GM18907 (cell line): ENCODE results near the gene TRO.

Source experiments
- ATAC-seq: cut with Tn5 transposase; IDR thresholded peaks from one replicate; pipeline ENCODE4 v1.9.1; 2021; ENCODE audit warnings: mild to moderate bottlenecking, moderate library complexity; ENCODE audit not compliant: unreplicated experiment

The TRO gene

DNA sequence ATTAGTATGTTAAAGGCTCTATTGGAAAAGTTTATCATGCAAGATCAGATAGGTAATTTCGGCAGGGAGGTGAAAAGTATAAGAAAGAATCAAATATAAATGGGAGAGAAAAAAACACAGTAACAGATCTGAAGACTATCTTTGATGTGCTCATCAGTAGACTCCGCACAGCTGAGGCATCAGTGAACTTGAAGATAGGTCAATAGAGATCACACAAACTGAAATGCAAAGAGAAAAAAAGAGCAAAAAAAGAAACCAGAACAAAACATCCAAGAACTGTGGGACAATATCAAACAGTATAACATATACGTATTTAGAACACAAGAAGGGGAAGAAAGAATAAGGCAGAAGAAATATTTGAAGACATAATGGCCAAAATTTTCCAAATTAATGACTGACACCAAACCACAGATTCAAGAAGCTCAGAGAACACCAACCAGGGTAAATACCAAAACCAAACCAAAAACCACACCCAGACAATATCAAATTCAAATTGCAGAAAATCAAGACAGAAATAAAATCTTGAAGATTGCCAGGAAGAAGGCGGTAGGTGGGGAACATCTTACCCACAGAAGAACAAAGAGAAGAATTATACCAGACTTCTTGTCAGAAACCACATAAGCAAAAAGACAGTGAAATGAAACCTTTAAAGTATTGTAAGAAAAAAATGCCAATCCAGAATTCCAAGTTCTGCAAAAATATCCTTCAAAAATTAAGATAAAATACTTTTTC is 44.3 kb downstream of the TRO start:
- ATAC-seq = no peak

DNA sequence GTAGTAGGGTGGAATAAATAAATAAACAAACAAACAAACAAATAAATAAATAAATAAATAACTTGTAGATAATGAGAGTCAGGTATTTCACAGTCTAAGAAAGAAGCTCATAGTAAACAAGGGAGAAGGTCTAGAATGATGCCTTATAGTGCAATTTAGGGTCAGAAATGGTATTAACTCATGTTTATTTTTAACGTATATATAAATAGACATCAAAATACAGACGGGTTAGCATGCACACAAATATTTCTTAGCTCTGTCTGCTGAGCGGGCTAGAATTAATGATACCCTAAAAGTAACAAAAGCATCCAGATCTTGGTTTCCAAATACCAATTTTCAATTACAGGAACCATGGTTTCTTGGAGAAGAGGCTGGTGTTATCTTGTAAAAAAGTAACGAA is 56.8 kb downstream of the TRO start:
- no peak for ATAC-seq

DNA sequence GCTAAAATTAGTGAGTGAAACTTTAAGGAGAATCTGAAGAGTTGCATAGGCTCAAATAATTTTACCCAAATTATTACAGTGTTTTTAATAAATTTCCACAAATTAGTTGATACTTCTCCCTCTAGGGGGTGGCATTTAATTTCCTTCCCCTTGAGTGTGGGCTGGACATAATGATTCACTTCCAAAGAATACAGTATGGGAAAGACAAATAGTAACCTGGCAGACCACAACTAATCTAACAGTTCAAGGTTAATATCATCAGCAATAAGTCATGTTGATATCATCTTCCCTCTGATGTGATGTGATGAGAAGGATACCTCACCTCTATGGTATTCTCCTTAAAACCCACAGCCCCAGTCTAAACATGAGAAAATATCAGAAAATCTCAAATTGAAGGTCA is 57.8 kb downstream of the TRO start:
- no peak for ATAC-seq

DNA sequence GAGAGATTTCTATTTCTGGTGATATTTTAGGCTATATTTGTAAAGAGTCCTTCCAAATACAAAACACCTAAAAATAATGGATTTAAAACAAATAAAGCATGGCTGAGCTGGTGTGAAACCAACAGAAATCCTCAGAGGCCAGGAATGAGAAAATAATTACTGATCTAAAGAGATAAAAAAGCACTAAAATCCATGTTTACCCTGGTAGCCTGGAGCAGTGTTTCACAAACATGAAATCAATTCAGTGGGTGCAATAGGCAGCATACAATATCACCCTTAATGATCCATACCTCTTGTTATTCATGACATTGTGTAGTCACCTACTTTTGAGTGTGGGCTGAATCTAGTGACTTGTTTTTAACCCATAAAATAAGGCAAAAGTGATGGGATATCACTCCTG is 58.8 kb downstream of the TRO start:
- no peak for ATAC-seq

DNA sequence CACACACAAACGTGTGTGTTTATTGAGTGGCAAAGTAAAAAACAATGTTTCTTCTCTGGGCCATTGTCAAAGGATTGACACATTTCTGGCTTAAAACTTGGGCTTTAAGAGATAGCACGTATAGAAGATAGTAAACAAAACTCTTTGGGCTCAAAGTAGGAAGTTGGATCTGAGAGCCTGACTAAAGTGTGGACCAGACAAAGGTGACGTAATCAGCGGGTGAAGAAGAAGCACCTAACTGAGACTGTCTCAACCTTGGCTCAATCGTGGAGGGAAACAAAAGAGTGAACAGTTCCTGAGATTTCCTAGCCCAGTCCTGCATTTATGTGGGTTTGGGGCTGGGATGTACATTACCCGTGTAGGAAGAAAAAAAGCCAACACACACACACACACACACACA is 59.7 kb downstream of the TRO start:
- ATAC-seq = no peak
